ENCODE measurements around the gene GALNT5.

The GALNT5 gene

GRCh38 chr2:157296958-157297357 lies 39.5 kb downstream of the GALNT5 start:
- no peak for DNase-seq

- DNase-seq, result no peak
Observed at GRCh38 chr2:157301307-157301706, 43.8 kb downstream of the GALNT5 start.

GRCh38 chr2:157302492-157303099 lies 45.1 kb downstream of the GALNT5 start:
- peak; percentile 4 for DNase-seq

GRCh38 chr2:157303612-157304011 lies 46.1 kb downstream of the GALNT5 start:
- DNase-seq, result no peak

GRCh38 chr2:157304811-157305722 lies 47.6 kb downstream of the GALNT5 start:
- DNase-seq, result no peak

GRCh38 chr2:157305723-157306110 lies 48.2 kb downstream of the GALNT5 start:
- DNase-seq, result no peak

- no peak for DNase-seq
Observed at GRCh38 chr2:157307021-157307420, 49.5 kb downstream of the GALNT5 start.

GRCh38 chr2:157309878-157310277 lies 52.4 kb downstream of the GALNT5 start:
- DNase-seq, result no peak

GRCh38 chr2:157311706-157312105 lies 54.2 kb downstream of the GALNT5 start:
- DNase-seq, result no peak

- no peak for DNase-seq
Observed at GRCh38 chr2:157312866-157313486, 55.5 kb downstream of the GALNT5 start.

- no peak for DNase-seq
Observed at GRCh38 chr2:157315901-157316300, 58.4 kb downstream of the GALNT5 start.

GRCh38 chr2:157318884-157319283 lies 61.4 kb downstream of the GALNT5 start:
- DNase-seq, result no peak

- no peak for DNase-seq
Observed at GRCh38 chr2:157319795-157320194, 62.3 kb downstream of the GALNT5 start.

- DNase-seq, result no peak
Observed at GRCh38 chr2:157320409-157320808, 62.9 kb downstream of the GALNT5 start.

- DNase-seq, result no peak
Observed at GRCh38 chr2:157321466-157321865, 64.0 kb downstream of the GALNT5 start.

GRCh38 chr2:157322432-157322831 lies 64.9 kb downstream of the GALNT5 start:
- no peak for DNase-seq

- no peak for DNase-seq
Observed at GRCh38 chr2:157324331-157324843, 66.9 kb downstream of the GALNT5 start.

- no peak for DNase-seq
Observed at GRCh38 chr2:157325786-157326185, 68.3 kb downstream of the GALNT5 start, which contains the start of gene ERMN. TSS of gene ERMN (minus strand) at chr2:157325824. CDS start at chr2:157325642, 182 bp downstream.

- DNase-seq, result no peak
Observed at GRCh38 chr2:157326698-157327097, 69.2 kb downstream of the GALNT5 start.

GRCh38 chr2:157327200-157327599 lies 69.7 kb downstream of the GALNT5 start:
- DNase-seq, result no peak

GRCh38 chr2:157327621-157328500 lies 70.4 kb downstream of the GALNT5 start:
- no peak for DNase-seq

- DNase-seq, result peak; percentile 46
Observed at GRCh38 chr2:157329524-157329923, 72.0 kb downstream of the GALNT5 start.

Measured in NCI-H510A (cell line).